Heart left ventricle (tissue), 16 donors: ENCODE measurements around the gene UCKL1. TPM values are rescaled to one million over a fixed set of nuclear protein-coding genes. Genes with fewer than 3 reads are reported as not detected.

ENCODE experiments used
- ATAC-seq, 4 donors: fragments of 200-7000 bp; cut with Tn5 transposase; one replicate each; pipeline ENCODE4 v1.9.1; 2020 to 2022; ENCODE audit warnings: moderate library complexity in 4 of 4, mild to moderate bottlenecking in 3 of 4, moderate number of reproducible peaks in 1 of 4
- DNase-seq, 5 donors: peaks; one replicate each; pipeline ENCODE4 v3.0.0-alpha.2; 2020
- H3K27ac ChIP-seq, 12 donors: fragments of 200-600 bp; sonication (generic) in 4 of 12; one replicate each; pipeline versions ENCODE4 v1.5.0 to v1.8.0; 2016 to 2022; ENCODE audit warnings: mild to moderate bottlenecking in 2 of 12
- H3K27me3 ChIP-seq, 9 donors: fragments of 200-600 bp; sonication (generic) in 2 of 9; one replicate each; pipeline versions ENCODE4 v1.5.1 to v1.8.0; 2016 to 2022; ENCODE audit warnings: mild to moderate bottlenecking in 3 of 9
- H3K36me3 ChIP-seq, 9 donors: fragments of 200-600 bp; sonication (generic) in 2 of 9; one replicate each; pipeline versions ENCODE4 v1.5.0 to v1.8.0; 2018 to 2022; ENCODE audit warnings: mild to moderate bottlenecking in 2 of 9
- H3K4me1 ChIP-seq, 12 donors: fragments of 200-600 bp; sonication (generic) in 4 of 12; one replicate each; pipeline versions ENCODE4 v1.5.0 to v1.8.0; 2016 to 2022; ENCODE audit warnings: mild to moderate bottlenecking in 3 of 12
- H3K4me3 ChIP-seq, 12 donors: fragments of 200-600 bp; sonication (generic) in 4 of 12; one replicate each; pipeline versions ENCODE4 v1.5.0 to v1.8.0; 2017 to 2022; ENCODE audit warnings: mild to moderate bottlenecking in 9 of 12, moderate library complexity in 4 of 12
- H3K9me3 ChIP-seq, 12 donors: fragments of 200-600 bp; sonication (generic) in 4 of 12; one replicate each; pipeline versions ENCODE4 v1.5.0 to v1.8.0; 2016 to 2022; ENCODE audit warnings: mild to moderate bottlenecking in 1 of 12
- POLR2A ChIP-seq, 2 donors: fragments of 450-650 bp; IDR thresholded peaks; one replicate each; pipeline ENCODE4 v1.6.1; 2017; ENCODE audit warnings: antibody characterized with exemption in 2 of 2, mild to moderate bottlenecking in 2 of 2, moderate library complexity in 2 of 2
- WGBS, 4 donors: extraction: QIAGEN DNeasy Blood & Tissue Kit in 2 of 4; methylation state at CpG; one replicate each; pipeline versions ENCODE4 v1.1.5 to v1.1.7; 2013 to 2018; 5-methylcytosine and 5-hydroxymethylcytosine counted together
- intact Hi-C, 10 donors: fragments of 100-400 bp; cut with DNase I; formaldehyde crosslinking; loops; one replicate each; pipeline versions ENCODE4 v1.11.1 to v1.14.2; 2022
- polyA plus RNA-seq, 2 donors: library from polyadenylated mRNA; stranded (reverse); fragments of 200-250 nt; gene quantifications; one replicate each; pipeline ENCODE4 v1.2.3, GENCODE V29; 2013
- total RNA-seq, 9 donors: library from RNA; depleted of rRNA in 2 of 9; stranded (reverse); fragments of >200 nt in 2 of 9; fragmentation: NEBNext Ultra II Directional in 3 of 9; extraction: Animal tissue kit (Norgen Biotek cat#: 25700) in 3 of 9; gene quantifications; one replicate each; pipeline versions ENCODE4 v1.1.0 to v1.2.4, GENCODE V29; 2016 to 2023
- TF ChIP-seq, protein P1 (sequence below), 12 donors: fragments of 200-600 bp; sonication (generic) in 4 of 12; IDR thresholded peaks; one replicate each; pipeline versions ENCODE4 v1.5.0 to v1.8.0; 2018 to 2022; ENCODE audit warnings: antibody characterized with exemption in 12 of 12, mild to moderate bottlenecking in 5 of 12
- donor health status: ischemic (EF 13 %, LVEDD 7.1; RV severe dilation, severe dysfunction).
- donor health status: healthy with polysubstance abuse.
- donor health status: DM: no; HTN: yes; CAD: no.
- donor health status: DM: no; HTN: no; CAD: no.
- donor health status: ischemic (EF 25% LVEDD 6.9; RV normal size, moderate dysfunction).
- donor health status: ischemic (EF 25% LVEDD 5.7; RV mildly dilated, moderate dysfunction).
- donor health status: healthy.
- donor health status: DM: yes; HTN: yes; CAD: no.
- donor health status: ischemic (EF 35%, LVEDD 5.7; RV mildly dilated, moderate dysfunction).
- donor health status: nonischemic (EF 11% LVEDD 7.7; RV severe dilation, severe dysfunction).
- donor health status: DM: yes; HTN: yes; CAD: no.
- donor health status: PGD.
- donor health status: ischemic (EF 29% LVEDD 5.4; RV normal size, mild dysfunction).
- donor health status: nonischemic (EF 23%, LVEDD 6.1; RV moderate dilation, normal function).

UCKL1 gene
- total and polyA plus RNA-seq, 11 donors, result 27.7 to 49.7 (median 37.5) TPM

DNA sequence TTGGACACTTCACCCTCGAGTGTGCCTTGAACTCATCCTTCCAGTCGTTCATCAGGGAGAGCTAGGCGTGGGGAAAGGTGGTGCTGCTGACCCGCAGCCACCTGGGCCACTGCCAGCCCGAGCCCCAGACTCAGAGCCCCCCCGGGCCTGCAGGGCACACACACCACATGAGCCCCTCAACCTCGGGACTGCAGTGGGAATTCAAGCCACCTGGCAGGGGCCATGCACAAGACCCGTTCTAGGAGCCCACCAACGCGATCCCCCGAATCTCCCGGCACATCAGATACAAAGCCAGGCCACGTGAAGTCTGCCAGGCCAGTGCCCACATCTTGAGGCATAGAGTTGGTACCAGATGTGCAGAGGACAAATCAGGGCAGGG is 10.7 kb upstream of the UCKL1 start:
- TF ChIP-seq, protein P1, sequence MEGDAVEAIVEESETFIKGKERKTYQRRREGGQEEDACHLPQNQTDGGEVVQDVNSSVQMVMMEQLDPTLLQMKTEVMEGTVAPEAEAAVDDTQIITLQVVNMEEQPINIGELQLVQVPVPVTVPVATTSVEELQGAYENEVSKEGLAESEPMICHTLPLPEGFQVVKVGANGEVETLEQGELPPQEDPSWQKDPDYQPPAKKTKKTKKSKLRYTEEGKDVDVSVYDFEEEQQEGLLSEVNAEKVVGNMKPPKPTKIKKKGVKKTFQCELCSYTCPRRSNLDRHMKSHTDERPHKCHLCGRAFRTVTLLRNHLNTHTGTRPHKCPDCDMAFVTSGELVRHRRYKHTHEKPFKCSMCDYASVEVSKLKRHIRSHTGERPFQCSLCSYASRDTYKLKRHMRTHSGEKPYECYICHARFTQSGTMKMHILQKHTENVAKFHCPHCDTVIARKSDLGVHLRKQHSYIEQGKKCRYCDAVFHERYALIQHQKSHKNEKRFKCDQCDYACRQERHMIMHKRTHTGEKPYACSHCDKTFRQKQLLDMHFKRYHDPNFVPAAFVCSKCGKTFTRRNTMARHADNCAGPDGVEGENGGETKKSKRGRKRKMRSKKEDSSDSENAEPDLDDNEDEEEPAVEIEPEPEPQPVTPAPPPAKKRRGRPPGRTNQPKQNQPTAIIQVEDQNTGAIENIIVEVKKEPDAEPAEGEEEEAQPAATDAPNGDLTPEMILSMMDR (IDR thresholded peaks at IDR 0.05), result no peak
- TF ChIP-seq POLR2A (IDR thresholded peaks at IDR 0.05), result no peak
- H3K4me3 ChIP-seq, result no peak overlapping the region
- 89 to 96% (median 93%) methylated on average over 11 to 13 of the region's 13 CpGs for WGBS, 4 donors
- DNase-seq (peak in 3 of 5 donors; percentile 26 to 51 (median 30)), ATAC-seq (no peak)
- no peaks in the 10 kb centered on the region for H3K9me3 ChIP-seq
- peaks cover 0 to 43% (median 27%) of the 10 kb centered on the region in 9 donors for H3K36me3 ChIP-seq
- no peak overlapping the region for H3K27ac ChIP-seq
- intact Hi-C loops, result no loop called here
- peaks cover 0 to 26% (median 19%) of the 10 kb centered on the region in 12 donors for H3K4me1 ChIP-seq
- no peaks in the 10 kb centered on the region for H3K27me3 ChIP-seq

DNA sequence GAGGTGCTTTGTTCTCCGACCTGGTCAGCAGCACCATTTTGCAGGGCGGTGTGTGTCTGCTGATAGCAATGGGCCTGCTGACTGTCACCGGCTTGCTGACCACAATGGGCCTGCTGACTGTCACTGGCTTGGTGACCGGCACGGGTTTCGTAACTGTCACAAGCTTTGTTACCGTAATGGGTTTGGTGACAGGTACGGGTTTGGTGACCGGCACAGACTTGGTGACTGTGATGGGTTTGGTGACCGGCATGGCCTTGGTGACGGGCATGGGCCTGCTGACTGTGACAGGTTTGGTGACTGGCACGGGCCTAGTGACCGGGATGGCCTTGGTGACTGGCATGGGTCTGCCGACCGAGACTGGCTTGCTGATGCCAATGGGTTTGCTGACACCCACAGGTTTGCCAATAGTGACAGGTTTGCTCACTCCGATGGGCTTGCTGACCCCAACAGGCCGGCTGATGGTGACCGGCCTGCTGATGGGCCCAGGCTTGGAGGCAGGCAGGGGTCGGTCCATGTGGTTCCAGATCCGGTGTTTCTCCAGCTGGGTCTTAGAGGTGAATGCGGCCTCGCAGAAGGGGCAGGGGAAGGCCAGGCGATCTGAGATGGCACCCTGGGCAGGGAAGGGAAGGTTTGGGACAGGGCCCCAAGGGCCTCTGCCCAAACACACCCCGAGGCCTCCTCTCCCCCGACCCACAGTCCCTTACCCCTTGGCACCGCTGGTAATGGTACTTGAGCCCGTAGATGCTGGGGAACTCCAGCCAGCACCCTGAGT is 10.1 kb upstream of the UCKL1 start:
- no peak overlapping the region for H3K4me3 ChIP-seq
- H3K9me3 ChIP-seq, result no peaks in the 10 kb centered on the region
- no peak overlapping the region for H3K27ac ChIP-seq
- intact Hi-C loops, result no loop called here
- WGBS, 4 donors, result 90 to 96% (median 95%) methylated on average over 13 to 27 of the region's 27 CpGs
- ATAC-seq (no peak), DNase-seq (peak in 3 of 5 donors; percentile 18 to 38 (median 22))
- peaks cover 0 to 48% (median 28%) of the 10 kb centered on the region in 9 donors for H3K36me3 ChIP-seq
- TF ChIP-seq, protein P1 (IDR thresholded peaks at IDR 0.05), result no peak
- no peak for TF ChIP-seq POLR2A (IDR thresholded peaks at IDR 0.05)
- H3K27me3 ChIP-seq, result no peaks in the 10 kb centered on the region
- H3K4me1 ChIP-seq, result peaks cover 0 to 22% (median 16%) of the 10 kb centered on the region in 12 donors

DNA sequence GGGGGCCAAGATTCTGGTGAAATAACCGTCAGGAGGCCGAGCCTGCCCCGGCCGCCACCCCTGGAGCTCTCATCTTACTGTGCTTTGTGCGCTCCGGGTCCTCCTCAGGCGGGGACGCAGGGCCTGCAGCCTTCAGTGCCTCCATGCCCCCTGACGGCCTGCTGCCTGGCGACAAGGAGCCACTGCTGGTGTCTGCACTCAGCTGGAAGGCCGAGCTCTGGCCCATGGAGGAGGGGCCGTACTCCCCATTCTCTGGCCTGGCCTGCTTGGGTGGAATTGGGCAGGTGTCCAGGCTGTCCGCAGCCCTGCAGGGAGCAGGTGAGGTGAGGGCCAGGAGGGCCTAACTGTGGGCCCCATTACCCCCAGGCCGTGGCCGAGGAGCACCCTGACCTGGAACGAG is 8.2 kb upstream of the UCKL1 start:
- H3K4me3 ChIP-seq, result no peak overlapping the region
- no peak for TF ChIP-seq POLR2A (IDR thresholded peaks at IDR 0.05)
- TF ChIP-seq, protein P1 (IDR thresholded peaks at IDR 0.05), result no peak
- H3K9me3 ChIP-seq, result no peaks in the 10 kb centered on the region
- H3K27me3 ChIP-seq, result no peaks in the 10 kb centered on the region
- peaks cover 0 to 15% (median 11%) of the 10 kb centered on the region in 12 donors for H3K4me1 ChIP-seq
- peaks cover 0 to 62% (median 34%) of the 10 kb centered on the region in 9 donors for H3K36me3 ChIP-seq
- ATAC-seq (no peak), DNase-seq (peak in 3 of 5 donors; percentile 20 to 58 (median 31))
- no peak overlapping the region for H3K27ac ChIP-seq
- 90 to 97% (median 93%) methylated on average over 9 to 16 of the region's 16 CpGs for WGBS, 4 donors
- intact Hi-C loops, result no loop called here

DNA sequence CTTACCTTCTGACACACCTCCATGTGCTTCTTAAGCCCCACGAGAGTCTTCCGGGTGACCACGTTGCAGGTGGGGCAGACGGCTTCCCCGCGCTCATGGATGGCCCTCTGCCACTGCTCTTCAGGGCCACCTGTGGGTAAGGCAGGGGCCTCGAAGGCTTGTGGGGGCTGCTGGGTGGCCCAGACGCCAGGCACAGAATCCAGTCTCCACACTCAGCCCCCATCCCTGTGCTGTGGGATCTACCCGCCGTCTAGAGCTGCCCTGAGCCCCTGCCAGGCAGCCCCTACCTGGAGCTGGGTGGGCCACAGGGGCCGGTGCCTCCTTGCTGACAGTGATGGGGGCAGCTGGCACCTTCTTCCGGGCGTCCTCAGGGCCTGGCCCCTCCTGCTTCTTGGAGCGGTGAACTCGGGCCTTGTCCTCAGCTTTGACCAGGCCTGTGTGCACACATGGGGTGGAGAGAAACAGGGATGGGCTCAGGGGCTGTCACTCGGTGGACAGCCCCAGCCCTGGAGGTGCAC is 7.6 kb upstream of the UCKL1 start:
- 91 to 96% (median 93%) methylated on average over 8 to 16 of the region's 16 CpGs for WGBS, 4 donors
- Histone ChIP-seq H3K36me3 (peaks cover 0 to 67% (median 37%) of the 10 kb centered on the region in 9 donors), H3K4me1 (peaks cover 0 to 11% (median 7%) of the 10 kb centered on the region in 12 donors), H3K4me3 (no peak overlapping the region), H3K27me3 (no peaks in the 10 kb centered on the region), H3K27ac (no peak overlapping the region), H3K9me3 (no peaks in the 10 kb centered on the region)
- DNase-seq, result peak in 4 of 5 donors; percentile 17 to 58 (median 20)
- no peak for ATAC-seq
- intact Hi-C loops, result no loop called here
- no peak for TF ChIP-seq POLR2A (IDR thresholded peaks at IDR 0.05)
- TF ChIP-seq, protein P1 (IDR thresholded peaks at IDR 0.05), result no peak
